K562 (cell line): ENCODE data around the gene SPAG9. TPM values are rescaled to one million over a fixed set of nuclear protein-coding genes. Genes with fewer than 3 reads are reported as not detected.

ENCODE experiments used
- MAFK ChIP-seq: IDR thresholded peaks from 2 replicates; pipeline ENCODE4 v1.6.1; 2011; ENCODE audit warnings: low read length, improper control_type of control experiment
- SFPQ ChIP-seq: fragments of 200-400 bp; formaldehyde crosslinking; IDR thresholded peaks from 2 replicates; pipeline ENCODE4 v1.6.1; 2017; ENCODE audit warnings: mild to moderate bottlenecking, low read depth, low read length, moderate library complexity
- TCF3 ChIP-seq: sonication (generic); formaldehyde crosslinking; IDR thresholded peaks from 2 replicates; pipeline ENCODE4 v1.4.0; 2020; ENCODE audit warnings: mild to moderate bottlenecking, missing genetic modification reagents
- ZNF133 ChIP-seq: fragments of 250-450 bp; sonication (Bioruptor Pico); IDR thresholded peaks from 2 replicates; pipeline ENCODE4 v1.4.0; 2020; ENCODE audit warnings: mild to moderate bottlenecking
- ZNF584 ChIP-seq: fragments of 200-800 bp; sonication (Bioruptor generic); IDR thresholded peaks from 2 replicates; pipeline ENCODE4 v1.6.1; 2016; ENCODE audit warnings: low read depth, mild to moderate bottlenecking, missing genetic modification characterization, missing compliant biosample characterization
- polyA plus RNA-seq, 8 experiments: library from polyadenylated mRNA; depleted of rRNA in 4 of 8; stranded (reverse) in 5 of 8; unstranded in 3 of 8; fragments of >200 nt; fragmentation: Nextera tagmentation in 2 of 8; fragmentation: Illumina TruSeq in 1 of 8; extraction: Ambion mirVana in 2 of 8; extraction: Trizol in 1 of 8; gene quantifications; 2 replicates each; pipeline versions ENCODE4 v1.2.1 to v1.2.3, GENCODE V29; 2011 to 2014; ENCODE audit warnings: inconsistent platforms in 1 of 8, missing spikeins in 1 of 8
- total RNA-seq, 7 experiments: library from RNA; depleted of rRNA in 6 of 7; stranded (reverse); fragments of >200 nt in 6 of 7; fragmentation: Illumina TruSeq in 2 of 7; extraction: Trizol in 2 of 7; gene quantifications; 2 replicates each; pipeline versions ENCODE4 v1.2.1 to v1.2.3, GENCODE V29; 2011 to 2021; ENCODE audit warnings: low replicate concordance in 1 of 7
- TF ChIP-seq, protein P1 (sequence below): fragments of 450-650 bp; IDR thresholded peaks from one replicate; pipeline ENCODE4 v1.6.1; 2018; ENCODE audit warnings: mild to moderate bottlenecking, moderate library complexity; ENCODE audit not compliant: partially characterized antibody

Gene SPAG9
- total and polyA plus RNA-seq, 9 of the 15 experiments (the other 6 are each of a cell fraction or from before 2014, with no cell fraction given) = 12.2 to 99.2 (median 58.2) TPM

GRCh38 chr17:50979524-50979927, 141.1 kb downstream of the SPAG9 start (continued):
- TF ChIP-seq SFPQ (no peak), TCF3 (CRISPR knock-in tag) (peak; percentile 63), ZNF133 (CRISPR knock-in tag) (no peak), MAFK (no peak), ZNF584 (CRISPR knock-in tag) (no peak)
- TF ChIP-seq, protein P1, sequence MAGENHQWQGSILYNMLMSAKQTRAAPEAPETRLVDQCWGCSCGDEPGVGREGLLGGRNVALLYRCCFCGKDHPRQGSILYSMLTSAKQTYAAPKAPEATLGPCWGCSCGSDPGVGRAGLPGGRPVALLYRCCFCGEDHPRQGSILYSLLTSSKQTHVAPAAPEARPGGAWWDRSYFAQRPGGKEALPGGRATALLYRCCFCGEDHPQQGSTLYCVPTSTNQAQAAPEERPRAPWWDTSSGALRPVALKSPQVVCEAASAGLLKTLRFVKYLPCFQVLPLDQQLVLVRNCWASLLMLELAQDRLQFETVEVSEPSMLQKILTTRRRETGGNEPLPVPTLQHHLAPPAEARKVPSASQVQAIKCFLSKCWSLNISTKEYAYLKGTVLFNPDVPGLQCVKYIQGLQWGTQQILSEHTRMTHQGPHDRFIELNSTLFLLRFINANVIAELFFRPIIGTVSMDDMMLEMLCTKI = no peak
